ENCODE results near the gene USH2A. TPM values are rescaled to one million over a fixed set of nuclear protein-coding genes. Genes with fewer than 3 reads are reported as not detected.

USH2A gene
- total RNA-seq, 3 donors from 2014 or later, result 0.03 to 0.17 TPM; not detected in 1

GRCh38 chr1:215844266-215844665 is 579.0 kb downstream of the USH2A start:
- no peak for ATAC-seq
- Histone ChIP-seq H3K4me1 (ENCODE audit: low read depth) (no peaks in the 10 kb centered on the region), H3K9me3 (no peaks in the 10 kb centered on the region), H3K36me3 (ENCODE audit: low read depth) (no peaks in the 10 kb centered on the region), H3K4me3 (no peak overlapping the region)
- intact Hi-C loops (cut with DNase I, micrococcal nuclease), result no loop called here
- TF ChIP-seq, protein P1, sequence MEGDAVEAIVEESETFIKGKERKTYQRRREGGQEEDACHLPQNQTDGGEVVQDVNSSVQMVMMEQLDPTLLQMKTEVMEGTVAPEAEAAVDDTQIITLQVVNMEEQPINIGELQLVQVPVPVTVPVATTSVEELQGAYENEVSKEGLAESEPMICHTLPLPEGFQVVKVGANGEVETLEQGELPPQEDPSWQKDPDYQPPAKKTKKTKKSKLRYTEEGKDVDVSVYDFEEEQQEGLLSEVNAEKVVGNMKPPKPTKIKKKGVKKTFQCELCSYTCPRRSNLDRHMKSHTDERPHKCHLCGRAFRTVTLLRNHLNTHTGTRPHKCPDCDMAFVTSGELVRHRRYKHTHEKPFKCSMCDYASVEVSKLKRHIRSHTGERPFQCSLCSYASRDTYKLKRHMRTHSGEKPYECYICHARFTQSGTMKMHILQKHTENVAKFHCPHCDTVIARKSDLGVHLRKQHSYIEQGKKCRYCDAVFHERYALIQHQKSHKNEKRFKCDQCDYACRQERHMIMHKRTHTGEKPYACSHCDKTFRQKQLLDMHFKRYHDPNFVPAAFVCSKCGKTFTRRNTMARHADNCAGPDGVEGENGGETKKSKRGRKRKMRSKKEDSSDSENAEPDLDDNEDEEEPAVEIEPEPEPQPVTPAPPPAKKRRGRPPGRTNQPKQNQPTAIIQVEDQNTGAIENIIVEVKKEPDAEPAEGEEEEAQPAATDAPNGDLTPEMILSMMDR (IDR thresholded peaks at IDR 0.05), result no peak
- no peak for DNase-seq

- TF ChIP-seq, protein P1 (IDR thresholded peaks at IDR 0.05), result no peak
- no peak overlapping the region for H3K4me3 ChIP-seq
- no peaks in the 10 kb centered on the region for H3K36me3 ChIP-seq (ENCODE audit: low read depth)
- no peak for ATAC-seq
- H3K9me3 ChIP-seq, result no peaks in the 10 kb centered on the region
- no peaks in the 10 kb centered on the region for H3K4me1 ChIP-seq (ENCODE audit: low read depth)
- intact Hi-C loops (cut with DNase I, micrococcal nuclease), result no loop called here
- DNase-seq, result no peak
Measured at GRCh38 chr1:215842905-215843304, 580.3 kb downstream of the USH2A start.

DNA sequence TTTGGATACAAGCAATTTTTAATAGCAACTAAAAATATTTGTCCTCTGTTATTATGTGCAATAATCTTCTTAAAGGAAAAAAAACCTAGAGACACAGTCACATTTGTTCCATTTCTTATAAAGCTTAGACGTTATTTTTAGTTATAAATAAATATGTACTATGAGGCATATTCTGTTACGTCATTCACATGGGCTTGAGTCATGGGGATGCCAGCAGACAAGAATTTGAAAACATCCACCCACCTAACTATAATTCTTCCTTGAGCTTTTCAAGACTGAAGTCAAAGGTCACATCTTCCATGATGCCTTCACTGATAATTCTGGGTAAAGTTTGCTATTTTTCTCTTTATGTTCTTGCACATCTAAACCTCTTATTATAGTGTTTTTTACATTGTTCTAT is 587.3 kb downstream of the USH2A start:
- H3K4me3 ChIP-seq, result no peak overlapping the region
- ATAC-seq, result no peak
- intact Hi-C loops (cut with DNase I, micrococcal nuclease), result no loop called here
- no peaks in the 10 kb centered on the region for H3K36me3 ChIP-seq (ENCODE audit: low read depth)
- no peak for DNase-seq
- TF ChIP-seq, protein P1 (IDR thresholded peaks at IDR 0.05), result no peak
- no peaks in the 10 kb centered on the region for H3K9me3 ChIP-seq
- H3K4me1 ChIP-seq (ENCODE audit: low read depth), result no peaks in the 10 kb centered on the region

- no peak for DNase-seq
Measured at GRCh38 chr1:215833941-215834729, 589.1 kb downstream of the USH2A start.

GRCh38 chr1:215830226-215830810 is 592.9 kb downstream of the USH2A start:
- DNase-seq (no peak), ATAC-seq (no peak)
- Histone ChIP-seq H3K36me3 (ENCODE audit: low read depth) (no peaks in the 10 kb centered on the region), H3K4me3 (no peak overlapping the region), H3K4me1 (ENCODE audit: low read depth) (no peaks in the 10 kb centered on the region), H3K9me3 (no peaks in the 10 kb centered on the region)
- TF ChIP-seq, protein P1 (IDR thresholded peaks at IDR 0.05), result no peak
- intact Hi-C loops (cut with DNase I, micrococcal nuclease), result no loop called here

More at GRCh38 chr1:215833941-215834729, 589.1 kb downstream of the USH2A start:
- no peaks in the 10 kb centered on the region for H3K9me3 ChIP-seq
- no peak overlapping the region for H3K4me3 ChIP-seq
- intact Hi-C loops (cut with DNase I, micrococcal nuclease), result no loop called here
- no peaks in the 10 kb centered on the region for H3K36me3 ChIP-seq (ENCODE audit: low read depth)
- no peaks in the 10 kb centered on the region for H3K4me1 ChIP-seq (ENCODE audit: low read depth)
- TF ChIP-seq, protein P1 (IDR thresholded peaks at IDR 0.05), result no peak
- no peak for ATAC-seq
